Lower lobe of right lung (tissue), 2 donors: ENCODE measurements around the gene CCN6. TPM values are rescaled to one million over a fixed set of nuclear protein-coding genes. Genes with fewer than 3 reads are reported as not detected.

Experiments
- ATAC-seq, 2 donors: fragments of 200-7000 bp; cut with Tn5 transposase; one replicate each; pipeline ENCODE4 v1.9.1; 2020 to 2022; ENCODE audit warnings: mild to moderate bottlenecking in 2 of 2, moderate library complexity in 2 of 2
- DNase-seq: peaks from one replicate; pipeline ENCODE4 v3.0.0-alpha.2; 2020
- H3K27ac ChIP-seq: fragments of 200-600 bp; one replicate; pipeline ENCODE4 v1.8.0; 2022
- H3K27me3 ChIP-seq: fragments of 200-600 bp; one replicate; pipeline ENCODE4 v1.8.0; 2022; ENCODE audit warnings: low read depth
- H3K36me3 ChIP-seq: fragments of 200-600 bp; one replicate; pipeline ENCODE4 v1.8.0; 2022; ENCODE audit warnings: mild to moderate bottlenecking
- H3K4me1 ChIP-seq: fragments of 200-600 bp; one replicate; pipeline ENCODE4 v1.8.0; 2022
- H3K4me3 ChIP-seq: fragments of 200-600 bp; one replicate; pipeline ENCODE4 v1.8.0; 2022; ENCODE audit warnings: mild to moderate bottlenecking
- H3K9me3 ChIP-seq: fragments of 200-600 bp; one replicate; pipeline ENCODE4 v1.8.0; 2022
- CTCF ChIP-seq: fragments of 200-600 bp; IDR thresholded peaks from one replicate; pipeline ENCODE4 v1.8.0; 2022; ENCODE audit warnings: antibody characterized with exemption, mild to moderate bottlenecking
- intact Hi-C: fragments of 100-400 bp; cut with DNase I; formaldehyde crosslinking; loops from one replicate; pipeline ENCODE4 v1.11.0; 2022
- total RNA-seq: library from RNA; stranded (reverse); fragmentation: NEBNext Ultra II Directional; extraction: Animal tissue kit (Norgen Biotek cat#: 25700); gene quantifications from one replicate; pipeline ENCODE4 v1.2.1, GENCODE V29; 2021
- donor health status: DM: no; HTN: yes; CAD: no; lungs with severe emphysema.

CCN6 gene
- total RNA-seq, 1 donor from 2014 or later, result not detected

GRCh38 chr6:112034616-112034995 lies 19.3 kb upstream of the CCN6 start:
- Histone ChIP-seq H3K27me3 (no peaks in the 10 kb centered on the region), H3K36me3 (no peaks in the 10 kb centered on the region), H3K27ac (no peak overlapping the region), H3K4me1 (peaks cover 28% of the 10 kb centered on the region), H3K9me3 (no peaks in the 10 kb centered on the region), H3K4me3 (no peak overlapping the region)
- TF ChIP-seq CTCF, result no peak
- ATAC-seq, result no peak
- no peak for DNase-seq
- intact Hi-C loops, result no loop called here

- peaks cover 18% of the 10 kb centered on the region for H3K4me1 ChIP-seq
- intact Hi-C loops, result no loop called here
- H3K36me3 ChIP-seq, result no peaks in the 10 kb centered on the region
- no peak overlapping the region for H3K27ac ChIP-seq
- H3K27me3 ChIP-seq, result no peaks in the 10 kb centered on the region
- no peak for DNase-seq
- no peaks in the 10 kb centered on the region for H3K9me3 ChIP-seq
- H3K4me3 ChIP-seq, result no peak overlapping the region
- TF ChIP-seq CTCF, result no peak
- no peak for ATAC-seq
Measured at GRCh38 chr6:112036088-112036637, 17.7 kb upstream of the CCN6 start.

GRCh38 chr6:112037783-112038216 lies 16.1 kb upstream of the CCN6 start:
- Histone ChIP-seq H3K27me3 (no peaks in the 10 kb centered on the region), H3K4me3 (no peak overlapping the region), H3K9me3 (no peaks in the 10 kb centered on the region), H3K27ac (no peak overlapping the region), H3K4me1 (peaks cover 11% of the 10 kb centered on the region), H3K36me3 (no peaks in the 10 kb centered on the region)
- no peak for TF ChIP-seq CTCF
- ATAC-seq, result peak; percentile 45 to 52
- intact Hi-C loops, result no loop called here
- no peak for DNase-seq

GRCh38 chr6:112038268-112038667 lies 15.6 kb upstream of the CCN6 start:
- H3K4me3 ChIP-seq, result no peak overlapping the region
- no peak for ATAC-seq
- intact Hi-C loops, result no loop called here
- no peaks in the 10 kb centered on the region for H3K36me3 ChIP-seq
- H3K27me3 ChIP-seq, result no peaks in the 10 kb centered on the region
- H3K4me1 ChIP-seq, result peaks cover 11% of the 10 kb centered on the region
- no peak for TF ChIP-seq CTCF
- no peaks in the 10 kb centered on the region for H3K9me3 ChIP-seq
- no peak overlapping the region for H3K27ac ChIP-seq
- DNase-seq, result no peak

- H3K27me3 ChIP-seq, result no peaks in the 10 kb centered on the region
- no peaks in the 10 kb centered on the region for H3K9me3 ChIP-seq
- no peak for ATAC-seq
- DNase-seq, result no peak
- H3K4me1 ChIP-seq, result peaks cover 12% of the 10 kb centered on the region
- H3K4me3 ChIP-seq, result no peak overlapping the region
- no peaks in the 10 kb centered on the region for H3K36me3 ChIP-seq
- no peak overlapping the region for H3K27ac ChIP-seq
- TF ChIP-seq CTCF, result no peak
- intact Hi-C loops, result no loop called here
Measured at GRCh38 chr6:112038756-112039430, 15.0 kb upstream of the CCN6 start.
